GM12878 (cell line): ENCODE measurements around the gene DPP9.

Experiments used
- CEBPB ChIP-seq, 2 experiments: fragments of 150-350 bp in 1 of 2; IDR thresholded peaks; 2 replicates each; pipeline ENCODE4 v1.6.1; 2012 to 2014; ENCODE audit warnings: low read depth in 2 of 2, low read length in 2 of 2, borderline replicate concordance in 1 of 2, inconsistent platforms in 1 of 2
- CTCF ChIP-seq, 3 experiments: IDR thresholded peaks in 2 of 3; conservative IDR thresholded peaks in 1 of 3; 2 replicates each; pipeline ENCODE4 v1.5.1; 2011; ENCODE audit warnings: low read depth in 3 of 3, low read length in 3 of 3, mild to moderate bottlenecking in 3 of 3, control low read depth in 2 of 3, moderate library complexity in 2 of 3, inconsistent platforms in 1 of 3, mixed read lengths in 1 of 3; ENCODE audit not compliant: control insufficient read depth in 2 of 3, insufficient read depth in 1 of 3; ENCODE audit errors: extremely low read depth in 1 of 3
- JUND ChIP-seq: IDR thresholded peaks from 2 replicates; pipeline ENCODE4 v1.6.1; 2012; ENCODE audit warnings: low read depth, mild to moderate bottlenecking, low read length, improper control_type of control experiment, moderate library complexity
- POLR2A ChIP-seq: IDR thresholded peaks from 2 replicates; pipeline ENCODE4 v1.6.1; 2011; ENCODE audit warnings: low read depth, mild to moderate bottlenecking, low read length
- POLR2AphosphoS5 ChIP-seq: IDR thresholded peaks from 2 replicates; pipeline ENCODE4 v1.6.1; 2011; ENCODE audit warnings: mild to moderate bottlenecking, low read length, inconsistent platforms
- YY1 ChIP-seq: IDR thresholded peaks from 2 replicates; pipeline ENCODE4 v1.6.1; 2011; ENCODE audit warnings: low read depth, mild to moderate bottlenecking, low read length

GRCh38 chr19:4722671-4723594, 709 bp downstream of the DPP9 start:
- TF ChIP-seq CEBPB (IDR thresholded peaks at IDR 0.05; ENCODE audit: borderline replicate concordance in 1 of 2, low read depth in 2 of 2, low read length in 2 of 2) (no peak), JUND (no peak), POLR2AphosphoS5 (no peak; the same call in 1 of the 2 replicates), YY1 (no peak), CTCF (IDR thresholded peaks at IDR 0.05 in 2 of 3, conservative IDR thresholded peaks at IDR 0.05 in 1 of 3; ENCODE audit: control insufficient read depth in 2 of 3, extremely low read depth in 1 of 3, insufficient read depth in 1 of 3, low read depth in 3 of 3, low read length in 3 of 3) (no peak), POLR2A (peak; percentile 63; the same call in 1 of the 2 replicates)
